IMR-90 (cell line): Measurements from ENCODE around the gene MAGI1. TPM values are rescaled to one million over a fixed set of nuclear protein-coding genes. Genes with fewer than 3 reads are reported as not detected.

ENCODE experiments used
- ATAC-seq: fragments of 200-7000 bp; cut with Tn5 transposase; 2 replicates; pipeline ENCODE4 v1.9.1; 2020; ENCODE audit warnings: low read depth, mild to moderate bottlenecking, moderate library complexity
- BruUV-seq: library from RNA; stranded (reverse); fragments of 400-500 nt; replicated peaks from 2 replicates; lab custom pipeline; 2021; lab: Mats Ljungman, UMichigan
- CTCF ChIA-PET: fragments of 300-600 bp; formaldehyde crosslinking; extraction: SDS; loops from one replicate; lab custom pipeline; 2021; ENCODE audit warnings: antibody characterized with exemption; lab: Yijun Ruan, JAX
- POLR2A ChIA-PET: fragments of 300-600 bp; sonication (Branson Sonifier 250); formaldehyde crosslinking; loops from one replicate; lab custom pipeline; 2022; ENCODE audit warnings: antibody characterized with exemption; ENCODE audit not compliant: unreplicated experiment; lab: Charles Lee
- DNase-seq: peaks from one replicate; pipeline ENCODE4 v3.0.0; 2013
- H2AFZ ChIP-seq: replicated peaks from 2 replicates; pipeline ENCODE3; 2013; ENCODE audit warnings: low read length, mild to moderate bottlenecking; ENCODE audit not compliant: poor library complexity
- H2AK5ac ChIP-seq: 2 replicates; pipeline ENCODE4 v1.6.1; 2013; ENCODE audit warnings: low read depth, low read length, inconsistent platforms
- H2AK9ac ChIP-seq: replicated peaks from 2 replicates; pipeline ENCODE3; 2013; ENCODE audit warnings: mild to moderate bottlenecking, low read depth, low read length, moderate library complexity; ENCODE audit not compliant: poor library complexity
- H2BK120ac ChIP-seq: 2 replicates; pipeline ENCODE4 v1.6.1; 2013; ENCODE audit warnings: low read depth, low read length, inconsistent platforms
- H2BK15ac ChIP-seq: 3 replicates; pipeline ENCODE4 v1.6.1; 2013; ENCODE audit warnings: low read depth, low read length, inconsistent platforms
- H2BK20ac ChIP-seq: 2 replicates; pipeline ENCODE4 v1.6.1; 2013; ENCODE audit warnings: low read depth, mild to moderate bottlenecking, inconsistent platforms, low read length, moderate library complexity
- H2BK5ac ChIP-seq: 2 replicates; pipeline ENCODE4 v1.6.1; 2013; ENCODE audit warnings: mild to moderate bottlenecking, low read depth, low read length, inconsistent platforms; ENCODE audit not compliant: poor library complexity, severe bottlenecking
- H3K14ac ChIP-seq: replicated peaks from 2 replicates; pipeline ENCODE4 v1.6.1; 2013; ENCODE audit warnings: low read depth, low read length, inconsistent platforms
- H3K18ac ChIP-seq: 2 replicates; pipeline ENCODE4 v1.6.1; 2013; ENCODE audit warnings: low read depth, low read length, control low read depth
- H3K23ac ChIP-seq: 2 replicates; pipeline ENCODE4 v1.6.1; 2013; ENCODE audit warnings: low read depth, low read length, inconsistent platforms
- H3K27ac ChIP-seq: 2 replicates; pipeline ENCODE4 v1.5.1; 2013; ENCODE audit warnings: mild to moderate bottlenecking, control low read depth, low read length; ENCODE audit not compliant: insufficient read depth
- H3K27me3 ChIP-seq: 2 replicates; pipeline ENCODE4 v1.6.1; 2013; ENCODE audit warnings: low read length; ENCODE audit not compliant: control insufficient read depth, insufficient read depth
- H3K36me3 ChIP-seq: 2 replicates; pipeline ENCODE4 v1.6.1; 2013; ENCODE audit warnings: low read length, mixed read lengths; ENCODE audit not compliant: control insufficient read depth, insufficient read depth
- H3K4ac ChIP-seq: 2 replicates; pipeline ENCODE4 v1.6.1; 2013; ENCODE audit warnings: low read depth, low read length, inconsistent platforms
- H3K4me1 ChIP-seq: 2 replicates; pipeline ENCODE4 v1.6.1; 2013; ENCODE audit warnings: low read length, mixed read lengths; ENCODE audit not compliant: control insufficient read depth, insufficient read depth
- H3K4me2 ChIP-seq: 2 replicates; pipeline ENCODE4 v1.6.1; 2013; ENCODE audit warnings: low read depth, mild to moderate bottlenecking, control low read depth, low read length, moderate library complexity
- H3K4me3 ChIP-seq: 2 replicates; pipeline ENCODE4 v1.5.1; 2013; ENCODE audit warnings: low read depth, mild to moderate bottlenecking, control low read depth, low read length, moderate library complexity; ENCODE audit not compliant: insufficient read depth
- H3K56ac ChIP-seq: 2 replicates; pipeline ENCODE4 v1.6.1; 2013; ENCODE audit warnings: low read length, inconsistent platforms; ENCODE audit not compliant: insufficient read depth; ENCODE audit errors: extremely low read depth
- H3K79me1 ChIP-seq, 2 experiments: 2 replicates each; pipeline ENCODE4 v1.6.1; 2013; ENCODE audit warnings: low read length in 2 of 2, inconsistent platforms in 1 of 2, low read depth in 1 of 2
- H3K9ac ChIP-seq: 2 replicates; pipeline ENCODE4 v1.6.1; 2013; ENCODE audit warnings: low read depth, low read length, control low read depth
- H3K9me1 ChIP-seq: 2 replicates; pipeline ENCODE4 v1.6.1; 2013; ENCODE audit warnings: low read length, inconsistent platforms; ENCODE audit not compliant: insufficient read depth
- H3K9me3 ChIP-seq: 2 replicates; pipeline ENCODE4 v1.6.1; 2013; ENCODE audit warnings: low read length; ENCODE audit not compliant: control insufficient read depth, insufficient read depth
- H4K20me1 ChIP-seq: 2 replicates; pipeline ENCODE4 v1.6.1; 2013; ENCODE audit warnings: low read length, inconsistent platforms; ENCODE audit not compliant: insufficient read depth
- H4K5ac ChIP-seq: 2 replicates; pipeline ENCODE4 v1.6.1; 2013; ENCODE audit warnings: mild to moderate bottlenecking, low read depth, low read length, control low read depth
- H4K8ac ChIP-seq, 2 experiments: 2 replicates each; pipeline ENCODE4 v1.6.1; 2013; ENCODE audit warnings: low read depth in 2 of 2, low read length in 2 of 2, control low read depth in 1 of 2, inconsistent platforms in 1 of 2
- H4K91ac ChIP-seq: 2 replicates; pipeline ENCODE4 v1.6.1; 2013; ENCODE audit warnings: low read depth, low read length, inconsistent platforms; ENCODE audit not compliant: insufficient read depth
- CEBPB ChIP-seq: IDR thresholded peaks from 2 replicates; pipeline ENCODE4 v1.6.1; 2012; ENCODE audit warnings: low read depth, low read length, improper control_type of control experiment
- CHD1 ChIP-seq: IDR thresholded peaks from 2 replicates; pipeline ENCODE4 v1.6.1; 2012; ENCODE audit warnings: low read depth, low read length, improper control_type of control experiment
- FOS ChIP-seq: fragments of 150-350 bp; IDR thresholded peaks from 2 replicates; pipeline ENCODE4 v1.6.1; 2016; ENCODE audit warnings: low read depth, low read length
- MAZ ChIP-seq: IDR thresholded peaks from 2 replicates; pipeline ENCODE4 v1.6.1; 2012; ENCODE audit warnings: low read depth, mild to moderate bottlenecking, low read length, improper control_type of control experiment, moderate library complexity, borderline replicate concordance
- MXI1 ChIP-seq: IDR thresholded peaks from 2 replicates; pipeline ENCODE4 v1.6.1; 2012; ENCODE audit warnings: low read depth, mild to moderate bottlenecking, low read length, moderate library complexity, borderline replicate concordance
- NFE2L2 ChIP-seq: fragments of 150-350 bp; IDR thresholded peaks from 2 replicates; pipeline ENCODE4 v1.6.1; 2016; ENCODE audit warnings: low read depth, mild to moderate bottlenecking, low read length
- POLR2A ChIP-seq: IDR thresholded peaks from 2 replicates; pipeline ENCODE4 v1.6.1; 2012; ENCODE audit warnings: mild to moderate bottlenecking, low read depth, low read length
- RAD21 ChIP-seq: IDR thresholded peaks from 2 replicates; pipeline ENCODE4 v1.6.1; 2012; ENCODE audit warnings: low read length, improper control_type of control experiment
- RFX5 ChIP-seq: IDR thresholded peaks from 2 replicates; pipeline ENCODE4 v1.8.0; 2012; ENCODE audit warnings: low read depth, mild to moderate bottlenecking, low read length, moderate library complexity
- USF2 ChIP-seq: fragments of 150-350 bp; IDR thresholded peaks from 2 replicates; pipeline ENCODE4 v1.6.1; 2017; ENCODE audit warnings: mild to moderate bottlenecking, antibody characterized with exemption, low read length, low read depth
- WGBS, 2 experiments: methylation state at CpG; one replicate each; pipeline versions ENCODE4 v1.1.5 to v1.1.7; 2013; ENCODE audit warnings: missing lambda C conversion rate in 2 of 2; ENCODE audit not compliant: insufficient read length in 1 of 2; ENCODE audit errors: extremely low coverage in 2 of 2; 5-methylcytosine and 5-hydroxymethylcytosine counted together
- dilution Hi-C: fragments of 300-500 bp; cut with HindIII; formaldehyde crosslinking; loops from one replicate; pipeline ENCODE4 v1.14.3; 2018; ENCODE audit warnings: low sequenced_read_pairs; ENCODE audit not compliant: unreplicated experiment
- in situ Hi-C: fragments of 300-500 bp; cut with MboI; formaldehyde crosslinking; loops from 3 replicates; pipeline ENCODE4 v1.14.3; 2019; ENCODE audit warnings: low sequenced_read_pairs, inconsistent platforms, mixed read lengths
- intact Hi-C: fragments of 100-400 bp; cut with micrococcal nuclease; formaldehyde crosslinking; loops from 2 replicates; pipeline ENCODE4 v1.10.0; 2022
- polyA plus RNA-seq, 3 experiments: library from polyadenylated mRNA; depleted of rRNA; stranded (reverse); fragments of >200 nt; gene quantifications; 2 replicates each; pipeline ENCODE4 v1.2.3, GENCODE V29; 2012; ENCODE audit warnings: low replicate concordance in 1 of 3
- total RNA-seq: library from RNA; depleted of rRNA; stranded (reverse); fragments of >200 nt; gene quantifications from 2 replicates; pipeline ENCODE4 v1.2.3, GENCODE V29; 2012
- TF ChIP-seq, protein P1 (sequence below): conservative IDR thresholded peaks from 2 replicates; pipeline ENCODE4 v1.5.1; 2012; ENCODE audit warnings: mild to moderate bottlenecking, low read depth, low read length, improper control_type of control experiment

MAGI1 gene
- total and polyA plus RNA-seq, 2 of the 4 experiments (the other 2 are of a cell fraction) = 14.5 to 24.2 TPM

GRCh38 chr3:65623362-65623761, 415.4 kb downstream of the MAGI1 start:
- Histone ChIP-seq H4K5ac (no peak overlapping the region), H2BK15ac (no peak overlapping the region), H2AFZ (no peak overlapping the region), H2BK120ac (no peak overlapping the region), H3K9ac (no peak overlapping the region), H3K4me2 (no peak overlapping the region), H3K79me1 (peaks cover 0 to 22% of the 10 kb centered on the region in 2 experiments; a peak in 2 of 4 replicates), H2BK20ac (no peak overlapping the region), H3K9me3 (no peaks in the 10 kb centered on the region), H3K23ac (no peak overlapping the region), H3K4ac (no peak overlapping the region), H3K9me1 (peaks cover 7% of the 10 kb centered on the region), H3K14ac (no peak overlapping the region), H4K91ac (no peak overlapping the region), H4K20me1 (peaks cover 4% of the 10 kb centered on the region; the same call in 1 of the 2 replicates), H2AK5ac (no peak overlapping the region), H3K4me1 (no peaks in the 10 kb centered on the region), H3K27me3 (no peaks in the 10 kb centered on the region), H4K8ac (no peak overlapping the region), H3K36me3 (no peaks in the 10 kb centered on the region), H2BK5ac (no peak overlapping the region), H2AK9ac (no peak overlapping the region), H3K56ac (no peak overlapping the region), H3K4me3 (no peak overlapping the region), H3K27ac (no peak overlapping the region), H3K18ac (no peak overlapping the region)
- no peak for TF ChIP-seq CHD1
- no peak for TF ChIP-seq NFE2L2
- TF ChIP-seq, protein P1, sequence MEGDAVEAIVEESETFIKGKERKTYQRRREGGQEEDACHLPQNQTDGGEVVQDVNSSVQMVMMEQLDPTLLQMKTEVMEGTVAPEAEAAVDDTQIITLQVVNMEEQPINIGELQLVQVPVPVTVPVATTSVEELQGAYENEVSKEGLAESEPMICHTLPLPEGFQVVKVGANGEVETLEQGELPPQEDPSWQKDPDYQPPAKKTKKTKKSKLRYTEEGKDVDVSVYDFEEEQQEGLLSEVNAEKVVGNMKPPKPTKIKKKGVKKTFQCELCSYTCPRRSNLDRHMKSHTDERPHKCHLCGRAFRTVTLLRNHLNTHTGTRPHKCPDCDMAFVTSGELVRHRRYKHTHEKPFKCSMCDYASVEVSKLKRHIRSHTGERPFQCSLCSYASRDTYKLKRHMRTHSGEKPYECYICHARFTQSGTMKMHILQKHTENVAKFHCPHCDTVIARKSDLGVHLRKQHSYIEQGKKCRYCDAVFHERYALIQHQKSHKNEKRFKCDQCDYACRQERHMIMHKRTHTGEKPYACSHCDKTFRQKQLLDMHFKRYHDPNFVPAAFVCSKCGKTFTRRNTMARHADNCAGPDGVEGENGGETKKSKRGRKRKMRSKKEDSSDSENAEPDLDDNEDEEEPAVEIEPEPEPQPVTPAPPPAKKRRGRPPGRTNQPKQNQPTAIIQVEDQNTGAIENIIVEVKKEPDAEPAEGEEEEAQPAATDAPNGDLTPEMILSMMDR = no peak
- no peak for TF ChIP-seq FOS
- TF ChIP-seq CEBPB = no peak
- no peak for TF ChIP-seq MXI1
- no peak for TF ChIP-seq RAD21
- no peak for TF ChIP-seq USF2
- TF ChIP-seq POLR2A = no peak
- no peak for TF ChIP-seq MAZ
- no peak for TF ChIP-seq RFX5
- ATAC-seq = no peak
- in situ Hi-C loops = no loop called here
- no CpG with 5 or more reads among the region's 1 CpG for WGBS, 2 experiments
- ChIA-PET POLR2A (no interaction called here), CTCF (no interaction called here)
- intact Hi-C loops = no loop called here
- dilution Hi-C loops = no loop called here
- DNase-seq = no peak
- no TSS peak for BruUV-seq
